Right kidney (tissue), 9 donors: ENCODE results near the gene WNK3.
"Not testable (repeated sequence)": the region's sequence is repeated elsewhere in the genome, so short reads cannot be mapped to it uniquely, and the experiment has no call there.

ENCODE experiments used
- DNase-seq: peaks from one replicate; pipeline ENCODE4 v3.0.0-alpha.2; 2016
- long read RNA-seq, 8 donors: transcript quantifications; one replicate each; lab custom pipeline, GENCODE V29; 2026

The WNK3 gene
- long read RNA-seq, donor 1 = 0 reads
- long read RNA-seq, donor 2 = 0 reads
- long read RNA-seq, donor 3 = 0 reads
- long read RNA-seq, donor 4 = 0 reads
- long read RNA-seq, donor 5 = 0 reads
- long read RNA-seq, donor 6 = 0 reads
- long read RNA-seq, donor 7 = 0 reads
- long read RNA-seq, donor 8 = 0 reads

GRCh38 chrX:54357414-54358377 is at the start of gene WNK3:
TSS of gene WNK3 (minus strand) at chrX:54358046.
- peak; percentile 85 for DNase-seq

- DNase-seq = no peak
Observed at GRCh38 chrX:54407266-54407665, 49.4 kb upstream of the WNK3 start.

- DNase-seq = no peak
Observed at GRCh38 chrX:54397113-54397512, 39.3 kb upstream of the WNK3 start.

GRCh38 chrX:54386314-54386713 is 28.5 kb upstream of the WNK3 start:
- no peak for DNase-seq

- DNase-seq = not testable (repeated sequence)
Observed at GRCh38 chrX:54384661-54385060, 26.8 kb upstream of the WNK3 start.

GRCh38 chrX:54359408-54359807 is 1.6 kb upstream of the WNK3 start:
- no peak for DNase-seq

- DNase-seq = peak; percentile 90
Observed at GRCh38 chrX:54358424-54359211, 772 bp upstream of the WNK3 start.

GRCh38 chrX:54352677-54353076 is 5.2 kb downstream of the WNK3 start:
- no peak for DNase-seq

- DNase-seq = not testable (repeated sequence)
Observed at GRCh38 chrX:54337383-54337782, 20.5 kb downstream of the WNK3 start.

- DNase-seq = no peak
Observed at GRCh38 chrX:54325077-54325476, 32.8 kb downstream of the WNK3 start.

- DNase-seq = no peak
Observed at GRCh38 chrX:54320067-54320466, 37.8 kb downstream of the WNK3 start.

- DNase-seq = no peak
Observed at GRCh38 chrX:54306379-54306778, 51.5 kb downstream of the WNK3 start.

- no peak for DNase-seq
Observed at GRCh38 chrX:54301516-54301915, 56.3 kb downstream of the WNK3 start.

GRCh38 chrX:54294306-54294705 is 63.5 kb downstream of the WNK3 start:
- no peak for DNase-seq

GRCh38 chrX:54292755-54293154 is 65.1 kb downstream of the WNK3 start:
- DNase-seq = no peak

GRCh38 chrX:54291758-54292157 is 66.1 kb downstream of the WNK3 start:
- DNase-seq = no peak

GRCh38 chrX:54288968-54289367 is 68.9 kb downstream of the WNK3 start:
- no peak for DNase-seq

GRCh38 chrX:54288277-54288676 is 69.6 kb downstream of the WNK3 start:
- DNase-seq = no peak

- DNase-seq = no peak
Observed at GRCh38 chrX:54281676-54282075, 76.2 kb downstream of the WNK3 start.

GRCh38 chrX:54280466-54280865 is 77.4 kb downstream of the WNK3 start:
- no peak for DNase-seq

- no peak for DNase-seq
Observed at GRCh38 chrX:54271664-54272063, 86.2 kb downstream of the WNK3 start.

GRCh38 chrX:54248309-54248708 is 109.5 kb downstream of the WNK3 start:
- DNase-seq = no peak

- DNase-seq = no peak
Observed at GRCh38 chrX:54246866-54247265, 111.0 kb downstream of the WNK3 start.
